PC-3 (cell line): ENCODE results near the gene SPEF2.

Source experiments
- CTCF ChIP-seq: fragments of 300-600 bp; sonication (generic); conservative IDR thresholded peaks from 2 replicates; pipeline ENCODE4 v1.5.1; 2017; ENCODE audit warnings: antibody characterized with exemption, low read depth, mild to moderate bottlenecking, low read length
- EZH2 ChIP-seq: fragments of 300-600 bp; sonication (generic); IDR thresholded peaks from one replicate; pipeline ENCODE4 v1.6.1; 2017; ENCODE audit warnings: antibody characterized with exemption, mild to moderate bottlenecking, low read length; ENCODE audit not compliant: unreplicated experiment
- EZH2phosphoT487 ChIP-seq: fragments of 300-600 bp; sonication (generic); IDR thresholded peaks from 2 replicates; pipeline ENCODE4 v1.6.1; 2018; ENCODE audit warnings: mild to moderate bottlenecking, antibody characterized with exemption, low read length, borderline replicate concordance

- peak; percentile 54 for TF ChIP-seq CTCF
- TF ChIP-seq EZH2: no peak
- no peak for TF ChIP-seq EZH2phosphoT487
These were observed 18.8 kb upstream of the SPEF2 start for GRCh38 chr5:35598707-35599370.
